ENCODE data around the gene NDFIP2. TPM values are rescaled to one million over a fixed set of nuclear protein-coding genes. Genes with fewer than 3 reads are reported as not detected.

NDFIP2 gene
- total and polyA plus RNA-seq, 2 donors from 2014 or later = 28.7 to 52.2 TPM

DNA sequence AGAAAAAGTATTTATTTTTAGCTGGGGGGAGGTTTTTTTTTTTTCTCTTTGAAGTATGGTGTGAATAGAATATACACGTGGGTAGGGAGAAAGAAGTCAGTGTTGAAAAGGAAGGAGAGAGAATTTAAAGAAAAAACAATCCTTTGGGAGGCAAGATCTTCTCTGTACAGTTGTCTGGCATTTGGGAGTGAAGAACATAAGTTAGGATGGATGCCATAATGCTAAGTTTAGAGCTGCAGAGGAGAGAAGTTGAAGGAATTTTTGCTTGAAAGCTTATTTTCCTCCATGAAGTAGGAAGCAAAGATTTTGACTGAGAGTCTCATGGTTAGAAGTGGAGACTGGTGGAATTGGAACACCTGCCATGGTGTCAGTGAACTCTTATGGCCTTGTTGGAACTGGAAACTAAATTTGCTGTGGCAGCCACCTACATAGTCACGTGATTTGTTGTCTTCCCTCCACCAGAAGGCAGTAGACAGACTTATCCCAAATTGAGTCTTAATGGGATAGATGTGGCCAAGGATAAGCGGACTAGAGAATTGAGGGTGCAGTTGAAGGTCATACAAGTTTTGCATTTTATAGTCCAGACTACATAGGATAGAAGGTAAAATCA, 22.0 kb downstream of the NDFIP2 start:
- H3K27ac ChIP-seq (ENCODE audit: low read depth in 2 of 2, low read length in 2 of 2) = no peak overlapping the region
- no peak overlapping the region for H3K4me3 ChIP-seq (ENCODE audit: low read length in 3 of 3)
- TF ChIP-seq, protein P1, sequence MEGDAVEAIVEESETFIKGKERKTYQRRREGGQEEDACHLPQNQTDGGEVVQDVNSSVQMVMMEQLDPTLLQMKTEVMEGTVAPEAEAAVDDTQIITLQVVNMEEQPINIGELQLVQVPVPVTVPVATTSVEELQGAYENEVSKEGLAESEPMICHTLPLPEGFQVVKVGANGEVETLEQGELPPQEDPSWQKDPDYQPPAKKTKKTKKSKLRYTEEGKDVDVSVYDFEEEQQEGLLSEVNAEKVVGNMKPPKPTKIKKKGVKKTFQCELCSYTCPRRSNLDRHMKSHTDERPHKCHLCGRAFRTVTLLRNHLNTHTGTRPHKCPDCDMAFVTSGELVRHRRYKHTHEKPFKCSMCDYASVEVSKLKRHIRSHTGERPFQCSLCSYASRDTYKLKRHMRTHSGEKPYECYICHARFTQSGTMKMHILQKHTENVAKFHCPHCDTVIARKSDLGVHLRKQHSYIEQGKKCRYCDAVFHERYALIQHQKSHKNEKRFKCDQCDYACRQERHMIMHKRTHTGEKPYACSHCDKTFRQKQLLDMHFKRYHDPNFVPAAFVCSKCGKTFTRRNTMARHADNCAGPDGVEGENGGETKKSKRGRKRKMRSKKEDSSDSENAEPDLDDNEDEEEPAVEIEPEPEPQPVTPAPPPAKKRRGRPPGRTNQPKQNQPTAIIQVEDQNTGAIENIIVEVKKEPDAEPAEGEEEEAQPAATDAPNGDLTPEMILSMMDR (IDR thresholded peaks at IDR 0.05; ENCODE audit: borderline replicate concordance, extremely low read depth, insufficient read depth) = no peak
- no peaks in the 10 kb centered on the region for H3K9me3 ChIP-seq (ENCODE audit: control insufficient read depth in 2 of 3, insufficient read depth in 1 of 3, low read length in 3 of 3)
- no peaks in the 10 kb centered on the region for H3K36me3 ChIP-seq (ENCODE audit: control insufficient read depth in 2 of 3, insufficient read depth in 3 of 3, low read length in 3 of 3)
- intact Hi-C loops (cut with DNase I) = no loop called here
- FAIRE-seq = no peak
- H3K27me3 ChIP-seq (ENCODE audit: control insufficient read depth, insufficient read depth, low read length) = no peaks in the 10 kb centered on the region
- DNase-seq = no peak
- peaks cover 0 to 5% (median 0%) of the 10 kb centered on the region in 3 donors for H3K4me1 ChIP-seq (ENCODE audit: control insufficient read depth in 2 of 3, insufficient read depth in 2 of 3, low read depth in 1 of 3, low read length in 3 of 3)
- H3K9ac ChIP-seq (ENCODE audit: low read length in 3 of 3) = no peak overlapping the region

DNA sequence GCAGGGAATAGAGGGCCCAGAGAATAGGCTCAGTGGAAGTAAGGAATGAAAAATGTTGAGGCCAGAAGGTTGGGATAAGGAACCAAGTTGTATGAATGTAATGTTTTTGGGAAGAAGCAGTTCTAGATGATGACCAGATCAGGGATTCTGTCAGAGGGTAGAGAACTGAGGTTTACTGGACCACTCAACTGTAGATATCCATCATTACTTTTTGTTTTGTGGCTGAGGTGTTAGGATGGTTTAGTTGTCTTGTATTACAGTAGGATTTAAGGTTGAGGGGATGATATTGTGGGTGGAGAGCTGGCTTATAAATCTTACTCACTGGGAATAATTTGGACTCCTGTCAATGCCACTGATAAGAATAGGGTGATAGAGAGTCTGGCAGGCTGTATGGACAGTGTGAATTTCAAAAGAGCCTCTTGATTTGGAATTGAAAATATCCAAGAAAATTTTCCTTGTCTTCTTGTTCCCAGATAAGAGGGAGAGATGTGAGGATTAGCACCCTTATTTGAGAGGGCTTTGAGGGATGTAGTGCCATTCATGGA, 22.6 kb downstream of the NDFIP2 start:
- TF ChIP-seq, protein P1 (IDR thresholded peaks at IDR 0.05; ENCODE audit: borderline replicate concordance, extremely low read depth, insufficient read depth) = no peak
- DNase-seq (no peak), FAIRE-seq (no peak)
- no peak overlapping the region for H3K4me3 ChIP-seq (ENCODE audit: low read length in 3 of 3)
- no peak overlapping the region for H3K9ac ChIP-seq (ENCODE audit: low read length in 3 of 3)
- H3K27me3 ChIP-seq (ENCODE audit: control insufficient read depth, insufficient read depth, low read length) = no peaks in the 10 kb centered on the region
- H3K9me3 ChIP-seq (ENCODE audit: control insufficient read depth in 2 of 3, insufficient read depth in 1 of 3, low read length in 3 of 3) = no peaks in the 10 kb centered on the region
- intact Hi-C loops (cut with DNase I) = no loop called here
- H3K36me3 ChIP-seq (ENCODE audit: control insufficient read depth in 2 of 3, insufficient read depth in 3 of 3, low read length in 3 of 3) = no peaks in the 10 kb centered on the region
- peaks cover 0 to 5% (median 0%) of the 10 kb centered on the region in 3 donors for H3K4me1 ChIP-seq (ENCODE audit: control insufficient read depth in 2 of 3, insufficient read depth in 2 of 3, low read depth in 1 of 3, low read length in 3 of 3)
- no peak overlapping the region for H3K27ac ChIP-seq (ENCODE audit: low read depth in 2 of 2, low read length in 2 of 2)

DNA sequence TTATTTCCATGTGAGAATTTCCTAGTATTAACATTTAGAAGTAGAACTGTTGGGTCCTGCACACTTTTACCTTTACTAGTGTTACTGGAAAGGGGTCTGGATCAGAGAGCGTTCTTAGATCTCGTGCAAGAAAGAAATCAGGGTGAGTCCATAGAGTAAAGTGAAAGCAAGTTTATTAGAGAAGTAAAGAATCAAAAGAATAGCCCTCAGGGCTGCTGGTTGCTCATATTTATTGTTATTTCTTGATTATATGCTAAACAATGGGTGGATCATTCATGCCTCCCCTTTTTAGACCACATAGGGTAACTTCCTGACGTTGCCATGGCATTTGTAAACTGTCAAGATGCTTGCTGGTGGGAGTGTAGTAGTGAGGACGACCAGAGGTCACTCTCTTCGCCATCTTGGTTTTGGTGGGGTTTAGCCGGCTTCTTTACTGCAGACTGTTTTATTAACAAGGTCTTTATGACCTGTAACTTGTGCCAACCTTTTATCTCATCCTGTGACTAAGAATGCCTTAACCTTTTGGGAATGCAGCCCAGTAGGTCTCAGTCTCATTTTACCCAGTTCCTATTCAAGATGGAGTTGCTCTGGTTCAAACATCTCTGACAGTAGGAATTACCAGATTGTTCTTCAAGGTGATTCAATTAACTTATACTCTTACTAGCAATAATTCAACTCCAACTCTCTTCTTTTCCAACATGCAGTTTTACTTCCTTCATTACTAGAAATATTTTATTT, 27.4 kb downstream of the NDFIP2 start:
- Histone ChIP-seq H3K9me3 (ENCODE audit: control insufficient read depth in 2 of 3, insufficient read depth in 1 of 3, low read length in 3 of 3) (no peaks in the 10 kb centered on the region), H3K4me3 (ENCODE audit: low read length in 3 of 3) (no peak overlapping the region), H3K9ac (ENCODE audit: low read length in 3 of 3) (no peak overlapping the region), H3K4me1 (ENCODE audit: control insufficient read depth in 2 of 3, insufficient read depth in 2 of 3, low read depth in 1 of 3, low read length in 3 of 3) (peaks cover 0 to under 1% (median 0%) of the 10 kb centered on the region in 3 donors), H3K27me3 (ENCODE audit: control insufficient read depth, insufficient read depth, low read length) (no peaks in the 10 kb centered on the region), H3K27ac (ENCODE audit: low read depth in 2 of 2, low read length in 2 of 2) (no peak overlapping the region), H3K36me3 (ENCODE audit: control insufficient read depth in 2 of 3, insufficient read depth in 3 of 3, low read length in 3 of 3) (no peaks in the 10 kb centered on the region)
- DNase-seq = no peak
- no peak for FAIRE-seq
- TF ChIP-seq, protein P1 (IDR thresholded peaks at IDR 0.05; ENCODE audit: borderline replicate concordance, extremely low read depth, insufficient read depth) = no peak
- intact Hi-C loops (cut with DNase I) = no loop called here
